ENCODE data around the gene DZIP3. TPM values are rescaled to one million over a fixed set of nuclear protein-coding genes. Genes with fewer than 3 reads are reported as not detected.

The DZIP3 gene
- total and polyA plus RNA-seq, 2 of the 13 experiments (the other 11 are each of a cell fraction or from before 2014, with no cell fraction given) = 11.3 to 17.3 TPM

DNA sequence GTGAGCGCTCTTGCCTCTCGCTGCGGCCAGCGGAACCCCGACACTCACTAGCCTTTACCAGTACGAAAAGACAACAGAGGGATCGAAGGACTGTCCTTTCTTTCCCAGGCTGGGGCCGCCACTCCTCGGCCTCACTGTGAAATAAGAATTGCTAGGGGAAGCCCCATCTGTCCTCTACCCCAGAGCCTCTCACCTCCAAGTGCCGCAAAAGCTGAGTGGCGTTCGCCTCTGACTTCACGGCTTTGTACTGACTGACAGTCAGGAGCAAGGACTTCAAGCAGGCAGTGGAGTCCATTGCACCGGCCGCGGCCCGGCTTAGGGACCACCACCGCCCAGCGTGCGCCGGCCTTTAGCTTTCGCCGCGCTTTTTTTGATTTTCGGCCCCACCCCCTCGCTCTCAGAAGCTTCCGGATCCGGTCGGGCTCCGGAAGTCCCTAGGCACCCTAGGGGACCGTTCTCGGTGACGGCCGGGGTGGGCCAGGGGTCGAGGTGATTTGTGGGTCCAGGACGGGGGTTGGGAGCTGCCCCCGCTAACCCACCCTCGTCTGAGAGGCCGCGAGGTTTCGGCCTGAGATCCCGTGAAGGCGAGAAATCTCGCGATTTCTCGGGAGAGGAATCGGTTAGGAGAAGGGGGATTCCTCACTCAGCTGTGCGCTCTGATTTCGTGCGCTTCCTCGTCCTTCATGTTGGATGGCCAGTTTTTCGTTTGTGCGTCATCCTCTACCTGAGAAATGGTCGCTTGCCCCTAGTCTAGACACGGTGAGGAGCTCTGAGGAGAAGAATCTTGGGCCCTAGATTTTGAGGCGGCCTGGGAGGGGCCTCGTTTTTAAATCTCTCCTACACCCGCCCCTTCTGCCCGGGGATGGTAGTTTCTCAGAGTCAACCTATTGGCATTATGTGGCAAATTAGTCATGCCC lies at the start of gene DZIP3, which contains the start of gene CIP2A (continued):
- TF ChIP-seq IKZF1 (IDR thresholded peaks at IDR 0.05) = no peak
- TF ChIP-seq CCDC6 (CRISPR knock-in tag; IDR thresholded peaks at IDR 0.05) = peak; percentile 68; the same call in 1 of the 2 replicates
- no peak for TF ChIP-seq ZSCAN21 (CRISPR knock-in tag; IDR thresholded peaks at IDR 0.05; ENCODE audit: borderline replicate concordance)
- no peak for TF ChIP-seq ZNF75D (CRISPR knock-in tag; IDR thresholded peaks at IDR 0.05; ENCODE audit: borderline replicate concordance)
- peak; percentile 81 for TF ChIP-seq TARDBP (CRISPR knock-in tag; IDR thresholded peaks at IDR 0.05)
- TF ChIP-seq, protein P1, sequence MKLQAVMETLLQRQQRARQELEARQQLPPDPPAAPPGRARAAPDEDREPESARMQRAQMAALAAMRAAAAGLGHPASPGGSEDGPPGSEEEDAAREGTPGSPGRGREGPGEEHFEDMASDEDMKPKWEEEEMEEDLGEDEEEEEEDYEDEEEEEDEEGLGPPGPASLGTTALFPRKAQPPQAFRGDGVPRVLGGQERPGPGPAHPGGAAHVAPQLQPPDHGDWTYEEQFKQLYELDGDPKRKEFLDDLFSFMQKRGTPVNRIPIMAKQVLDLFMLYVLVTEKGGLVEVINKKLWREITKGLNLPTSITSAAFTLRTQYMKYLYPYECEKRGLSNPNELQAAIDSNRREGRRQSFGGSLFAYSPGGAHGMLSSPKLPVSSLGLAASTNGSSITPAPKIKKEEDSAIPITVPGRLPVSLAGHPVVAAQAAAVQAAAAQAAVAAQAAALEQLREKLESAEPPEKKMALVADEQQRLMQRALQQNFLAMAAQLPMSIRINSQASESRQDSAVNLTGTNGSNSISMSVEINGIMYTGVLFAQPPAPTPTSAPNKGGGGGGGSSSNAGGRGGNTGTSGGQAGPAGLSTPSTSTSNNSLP (IDR thresholded peaks at IDR 0.05; ENCODE audit: low read depth, low read length) = no peak
- TF ChIP-seq, protein P2, sequence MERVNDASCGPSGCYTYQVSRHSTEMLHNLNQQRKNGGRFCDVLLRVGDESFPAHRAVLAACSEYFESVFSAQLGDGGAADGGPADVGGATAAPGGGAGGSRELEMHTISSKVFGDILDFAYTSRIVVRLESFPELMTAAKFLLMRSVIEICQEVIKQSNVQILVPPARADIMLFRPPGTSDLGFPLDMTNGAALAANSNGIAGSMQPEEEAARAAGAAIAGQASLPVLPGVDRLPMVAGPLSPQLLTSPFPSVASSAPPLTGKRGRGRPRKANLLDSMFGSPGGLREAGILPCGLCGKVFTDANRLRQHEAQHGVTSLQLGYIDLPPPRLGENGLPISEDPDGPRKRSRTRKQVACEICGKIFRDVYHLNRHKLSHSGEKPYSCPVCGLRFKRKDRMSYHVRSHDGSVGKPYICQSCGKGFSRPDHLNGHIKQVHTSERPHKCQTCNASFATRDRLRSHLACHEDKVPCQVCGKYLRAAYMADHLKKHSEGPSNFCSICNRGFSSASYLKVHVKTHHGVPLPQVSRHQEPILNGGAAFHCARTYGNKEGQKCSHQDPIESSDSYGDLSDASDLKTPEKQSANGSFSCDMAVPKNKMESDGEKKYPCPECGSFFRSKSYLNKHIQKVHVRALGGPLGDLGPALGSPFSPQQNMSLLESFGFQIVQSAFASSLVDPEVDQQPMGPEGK (CRISPR knock-in tag; IDR thresholded peaks at IDR 0.05) = peak; percentile 96
- TF ChIP-seq ZNF772 (CRISPR knock-in tag; IDR thresholded peaks at IDR 0.05) = peak; percentile 86
- TF ChIP-seq IRF2 (CRISPR knock-in tag; IDR thresholded peaks at IDR 0.05) = no peak; the same call in 1 of the 2 replicates
- TF ChIP-seq SCMH1 (CRISPR knock-in tag; IDR thresholded peaks at IDR 0.05; ENCODE audit: borderline replicate concordance) = no peak
- peak; percentile 27; the same call in 1 of the 2 replicates for TF ChIP-seq ZFP1 (CRISPR knock-in tag; IDR thresholded peaks at IDR 0.05)
- TF ChIP-seq, protein P3, sequence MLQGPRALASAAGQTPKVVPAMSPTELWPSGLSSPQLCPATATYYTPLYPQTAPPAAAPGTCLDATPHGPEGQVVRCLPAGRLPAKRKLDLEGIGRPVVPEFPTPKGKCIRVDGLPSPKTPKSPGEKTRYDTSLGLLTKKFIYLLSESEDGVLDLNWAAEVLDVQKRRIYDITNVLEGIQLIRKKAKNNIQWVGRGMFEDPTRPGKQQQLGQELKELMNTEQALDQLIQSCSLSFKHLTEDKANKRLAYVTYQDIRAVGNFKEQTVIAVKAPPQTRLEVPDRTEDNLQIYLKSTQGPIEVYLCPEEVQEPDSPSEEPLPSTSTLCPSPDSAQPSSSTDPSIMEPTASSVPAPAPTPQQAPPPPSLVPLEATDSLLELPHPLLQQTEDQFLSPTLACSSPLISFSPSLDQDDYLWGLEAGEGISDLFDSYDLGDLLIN (CRISPR knock-in tag; IDR thresholded peaks at IDR 0.05; ENCODE audit: borderline replicate concordance) = no peak; the same call in 1 of the 2 replicates
- TF ChIP-seq ZNF543 (CRISPR knock-in tag; IDR thresholded peaks at IDR 0.05) = no peak
- TF ChIP-seq ZNF138 (CRISPR knock-in tag; IDR thresholded peaks at IDR 0.05; ENCODE audit: low read depth) = peak; percentile 72; the same call in 1 of the 2 replicates
- TF ChIP-seq SYNCRIP (IDR thresholded peaks at IDR 0.05; ENCODE audit: insufficient read depth, low read depth, low read length) = no peak
- TF ChIP-seq, protein P4, sequence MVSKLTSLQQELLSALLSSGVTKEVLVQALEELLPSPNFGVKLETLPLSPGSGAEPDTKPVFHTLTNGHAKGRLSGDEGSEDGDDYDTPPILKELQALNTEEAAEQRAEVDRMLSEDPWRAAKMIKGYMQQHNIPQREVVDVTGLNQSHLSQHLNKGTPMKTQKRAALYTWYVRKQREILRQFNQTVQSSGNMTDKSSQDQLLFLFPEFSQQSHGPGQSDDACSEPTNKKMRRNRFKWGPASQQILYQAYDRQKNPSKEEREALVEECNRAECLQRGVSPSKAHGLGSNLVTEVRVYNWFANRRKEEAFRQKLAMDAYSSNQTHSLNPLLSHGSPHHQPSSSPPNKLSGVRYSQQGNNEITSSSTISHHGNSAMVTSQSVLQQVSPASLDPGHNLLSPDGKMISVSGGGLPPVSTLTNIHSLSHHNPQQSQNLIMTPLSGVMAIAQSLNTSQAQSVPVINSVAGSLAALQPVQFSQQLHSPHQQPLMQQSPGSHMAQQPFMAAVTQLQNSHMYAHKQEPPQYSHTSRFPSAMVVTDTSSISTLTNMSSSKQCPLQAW (CRISPR knock-in tag; IDR thresholded peaks at IDR 0.05) = peak; percentile 92; the same call in 1 of the 2 replicates
- no peak for TF ChIP-seq TBP (CRISPR knock-in tag; IDR thresholded peaks at IDR 0.05)
- peak; percentile 68; the same call in 1 of the 2 replicates for TF ChIP-seq DMAP1 (CRISPR knock-in tag; IDR thresholded peaks at IDR 0.05)
- TF ChIP-seq ZNF17 (CRISPR knock-in tag; IDR thresholded peaks at IDR 0.05) = no peak
- TF ChIP-seq, protein P5, sequence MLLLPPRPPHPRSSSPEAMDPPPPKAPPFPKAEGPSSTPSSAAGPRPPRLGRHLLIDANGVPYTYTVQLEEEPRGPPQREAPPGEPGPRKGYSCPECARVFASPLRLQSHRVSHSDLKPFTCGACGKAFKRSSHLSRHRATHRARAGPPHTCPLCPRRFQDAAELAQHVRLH (CRISPR knock-in tag; IDR thresholded peaks at IDR 0.05; ENCODE audit: borderline replicate concordance, low read depth) = peak; percentile 42; the same call in 1 of the 2 replicates
- no peak for TF ChIP-seq ZNF207 (IDR thresholded peaks at IDR 0.05; ENCODE audit: borderline replicate concordance)
- peak; percentile 76; the same call in 1 of the 2 replicates for TF ChIP-seq MED13 (CRISPR knock-in tag; IDR thresholded peaks at IDR 0.05)
